Mesenteric fat pad (tissue), 1 donor: ENCODE results near the gene DCAF11. TPM values are rescaled to one million over a fixed set of nuclear protein-coding genes. Genes with fewer than 3 reads are reported as not detected.
A peak's percentile ranks its signal among the peaks of the same experiment; 100 is the strongest.

Experiments used
- DNase-seq: peaks from one replicate; pipeline ENCODE4 v3.0.0-alpha.2; 2020; ENCODE audit warnings: low spot score
- total RNA-seq: library from RNA; stranded (reverse); fragmentation: NEBNext Ultra II Directional; extraction: Animal tissue kit (Norgen Biotek cat#: 25700); gene quantifications from one replicate; pipeline ENCODE4 v1.2.1, GENCODE V29; 2021
- donor health status: DM: yes; HTN: yes; CAD: no.

Gene DCAF11
- total RNA-seq, 1 donor from 2014 or later = 31.7 TPM

DNA sequence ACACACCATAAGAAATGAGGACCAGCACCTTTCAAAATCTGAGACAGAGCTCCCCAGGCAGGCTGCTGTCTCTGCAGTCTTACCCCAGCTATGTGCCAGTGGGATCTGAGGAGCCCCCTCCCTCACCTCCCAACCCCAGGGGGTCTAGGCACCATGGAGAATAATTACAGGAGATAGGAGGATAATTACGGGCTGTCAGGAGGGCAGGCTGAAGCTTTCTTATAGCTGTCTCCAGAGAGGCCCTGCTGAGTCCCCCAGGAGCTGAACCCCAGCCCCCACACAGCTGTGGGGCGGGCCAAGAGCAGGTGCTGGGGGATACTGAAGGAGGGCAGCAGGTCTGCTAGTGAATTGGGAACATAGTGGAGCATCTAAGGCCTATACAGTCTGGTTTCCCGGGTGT is 36.4 kb upstream of the DCAF11 start:
- no peak for DNase-seq

DNA sequence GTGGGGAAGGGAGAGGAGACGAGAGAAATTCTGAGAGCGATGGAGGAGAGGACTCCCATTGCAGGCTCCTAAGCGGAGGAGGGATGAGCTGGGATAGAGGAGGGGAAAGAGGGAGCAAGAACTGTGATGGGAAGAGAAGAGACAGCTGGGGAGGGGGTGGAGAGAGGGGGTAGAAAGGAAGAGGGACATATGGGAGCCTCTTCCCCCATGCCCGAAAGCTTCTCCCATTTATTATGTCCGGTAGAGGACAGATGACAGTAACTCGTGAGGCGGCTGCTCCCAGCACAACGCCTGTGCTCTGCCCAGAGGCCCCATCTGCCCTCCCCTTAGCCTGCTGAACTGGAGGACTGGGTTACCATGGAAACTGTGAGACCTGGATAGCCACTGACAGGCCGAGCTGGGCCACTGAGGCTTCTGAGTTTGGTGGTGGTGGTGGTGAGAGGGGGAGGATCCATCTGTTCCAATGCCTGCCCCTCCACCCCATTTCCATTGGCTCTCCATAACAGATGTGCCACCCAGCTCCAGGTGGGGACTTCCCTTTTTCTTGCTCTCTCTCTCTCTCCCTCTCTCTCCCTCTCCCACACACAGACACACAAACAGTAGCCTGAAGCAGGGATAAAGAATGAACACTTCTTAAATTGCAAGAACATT is 35.0 kb upstream of the DCAF11 start:
- no peak for DNase-seq

DNA sequence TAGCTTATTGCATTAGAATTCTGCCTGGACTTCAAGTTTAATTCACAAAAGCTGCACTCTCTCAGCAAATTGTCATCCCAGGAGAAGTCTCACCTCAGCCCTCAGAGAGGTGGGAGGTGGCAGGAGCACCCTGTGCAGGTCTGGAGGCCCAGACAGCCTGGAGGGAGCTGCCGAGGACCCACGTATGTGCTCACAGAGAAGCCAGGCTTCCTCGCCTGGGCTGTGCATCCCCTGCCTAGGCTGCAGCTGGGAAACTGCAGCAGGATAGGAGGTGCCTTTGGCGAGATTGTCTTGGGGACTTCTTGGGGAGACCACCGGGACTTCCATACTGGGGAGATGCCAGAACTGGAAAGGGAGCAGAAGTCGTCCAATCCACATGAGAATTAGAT is 34.4 kb upstream of the DCAF11 start:
- DNase-seq = no peak

DNA sequence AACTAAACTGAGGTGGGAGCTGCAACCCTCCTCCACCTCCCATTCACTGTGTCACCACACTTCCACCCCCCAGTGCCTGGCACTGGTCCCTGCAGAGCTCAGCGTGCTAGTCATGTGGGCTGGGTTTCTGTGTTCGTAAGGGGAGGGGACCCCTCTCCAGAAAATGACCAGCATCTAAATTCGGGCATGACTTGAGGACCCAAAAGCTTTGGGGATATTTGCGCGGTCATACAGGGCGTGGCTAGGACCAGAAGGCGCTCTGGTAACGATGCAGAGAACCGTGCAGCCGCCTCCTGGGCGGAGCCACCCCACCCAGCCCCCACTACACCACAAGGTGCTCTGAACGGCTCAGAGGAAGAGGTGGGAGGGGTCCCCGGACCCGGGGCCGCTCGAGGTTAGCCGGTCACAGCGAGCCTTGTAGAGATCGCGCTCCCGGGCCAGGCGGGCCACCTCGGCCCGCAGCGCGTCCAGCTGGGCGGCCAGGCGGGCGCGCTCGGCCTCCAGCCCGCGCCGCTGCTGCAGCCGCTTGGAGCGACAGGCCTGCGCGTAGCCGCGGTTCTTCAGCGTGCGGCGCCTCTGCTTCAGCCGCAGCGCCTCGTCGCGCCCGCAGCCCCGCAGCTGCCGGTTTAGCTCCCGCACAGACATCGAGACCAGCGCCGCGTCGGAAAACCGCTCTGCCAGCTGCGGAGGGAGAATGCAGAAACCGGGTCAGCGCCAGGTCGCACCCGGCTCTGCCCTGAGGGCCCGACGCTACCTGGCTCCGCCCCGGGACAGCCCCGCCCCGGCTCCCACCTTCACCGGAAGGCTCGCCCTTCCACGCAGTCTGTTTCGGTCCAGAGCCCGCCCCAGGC is 33.5 kb upstream of the DCAF11 start:
- DNase-seq = no peak

DNA sequence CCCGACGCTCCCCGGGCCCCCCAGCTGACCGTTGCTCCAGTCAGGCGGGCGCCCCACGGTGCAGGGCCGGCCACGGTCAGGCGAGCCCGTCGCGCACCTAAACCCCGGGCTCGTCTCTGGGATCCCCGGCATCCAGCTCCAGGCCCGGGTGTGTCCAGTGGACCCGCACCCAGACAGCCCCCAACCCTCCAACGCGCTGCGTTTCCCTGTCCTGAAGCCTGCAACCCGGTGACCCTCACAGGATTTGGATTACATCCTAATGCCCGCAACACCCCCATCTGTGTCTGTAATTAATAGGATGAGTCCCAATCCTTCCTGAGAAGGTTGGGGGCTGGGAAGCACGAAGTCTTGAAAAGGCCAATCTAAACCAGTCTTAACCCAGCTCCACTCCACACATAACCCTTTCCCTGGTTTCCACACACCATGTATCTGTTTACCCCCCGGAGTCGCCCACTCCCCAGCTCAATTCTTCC is 32.8 kb upstream of the DCAF11 start:
- no peak for DNase-seq

DNA sequence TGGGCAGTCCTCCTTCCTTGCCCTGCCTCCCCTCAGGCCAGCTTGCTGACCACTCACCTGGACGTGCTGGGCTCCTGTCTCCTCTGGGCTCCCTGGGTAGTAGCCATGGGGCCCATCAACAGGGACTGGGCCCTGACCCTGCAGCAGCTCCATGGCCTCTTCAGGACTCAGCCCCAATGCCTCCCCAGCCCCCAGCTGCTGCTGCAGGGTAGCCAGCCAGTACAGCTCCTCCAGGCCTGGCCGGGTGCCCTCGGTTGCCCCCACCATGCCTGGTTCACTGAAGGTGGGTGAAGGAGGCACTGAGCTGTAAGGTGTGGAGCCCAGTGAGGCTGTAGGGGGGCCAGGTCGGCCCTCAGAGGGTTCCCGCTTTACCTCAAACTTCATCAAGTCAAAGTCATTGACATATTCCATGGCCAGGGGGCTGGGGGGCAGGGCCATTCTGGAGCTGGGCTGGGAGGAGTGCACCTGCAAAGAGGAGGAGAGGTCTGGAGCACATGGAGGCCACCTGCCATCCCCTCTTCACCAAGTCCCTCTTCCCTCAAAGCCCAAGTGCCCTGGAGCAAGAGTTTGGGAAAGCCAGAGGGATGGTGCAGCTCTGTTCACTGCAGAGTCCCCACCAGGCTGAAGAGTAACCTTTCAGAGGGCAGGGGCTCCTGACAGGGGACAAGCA is 32.0 kb upstream of the DCAF11 start:
- no peak for DNase-seq

DNA sequence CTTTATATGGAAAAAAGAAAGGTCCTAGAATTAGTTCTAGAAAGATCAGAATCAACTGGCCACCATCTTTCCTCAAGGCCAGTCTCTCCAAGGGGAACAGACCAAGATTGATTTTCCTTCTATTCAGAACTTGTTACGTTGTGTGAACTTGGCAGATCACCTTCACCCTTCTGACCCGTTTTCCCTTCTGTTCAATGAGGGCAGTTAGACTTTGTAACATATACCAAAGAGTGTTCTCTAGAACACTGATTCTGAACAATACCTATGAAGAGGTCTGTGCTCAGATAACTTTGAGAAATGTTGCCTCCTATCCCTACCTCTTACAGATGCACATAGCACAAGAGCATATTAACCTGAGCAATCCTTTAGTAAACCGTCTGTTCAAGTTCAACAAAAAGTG is 31.1 kb upstream of the DCAF11 start:
- no peak for DNase-seq

DNA sequence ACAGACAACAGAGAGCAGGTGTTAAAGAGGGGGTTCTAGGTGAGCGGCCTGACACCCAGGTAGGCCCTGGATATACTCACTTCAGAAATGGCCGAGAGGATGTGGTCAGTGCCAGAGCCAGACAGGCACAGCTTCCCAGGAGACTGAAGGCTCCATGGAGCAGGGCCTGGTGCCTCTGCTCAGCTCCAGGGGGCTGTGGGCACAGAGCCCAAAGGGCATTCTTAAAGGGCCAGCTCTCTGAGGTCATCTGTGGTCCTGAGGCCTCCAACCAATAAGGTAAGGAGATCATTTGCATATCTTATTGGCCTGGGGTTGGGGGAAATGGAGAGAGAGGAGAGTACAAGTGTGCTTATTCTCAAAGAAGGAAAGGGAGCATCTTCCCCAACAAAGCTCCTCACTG is 30.1 kb upstream of the DCAF11 start:
- no peak for DNase-seq

DNA sequence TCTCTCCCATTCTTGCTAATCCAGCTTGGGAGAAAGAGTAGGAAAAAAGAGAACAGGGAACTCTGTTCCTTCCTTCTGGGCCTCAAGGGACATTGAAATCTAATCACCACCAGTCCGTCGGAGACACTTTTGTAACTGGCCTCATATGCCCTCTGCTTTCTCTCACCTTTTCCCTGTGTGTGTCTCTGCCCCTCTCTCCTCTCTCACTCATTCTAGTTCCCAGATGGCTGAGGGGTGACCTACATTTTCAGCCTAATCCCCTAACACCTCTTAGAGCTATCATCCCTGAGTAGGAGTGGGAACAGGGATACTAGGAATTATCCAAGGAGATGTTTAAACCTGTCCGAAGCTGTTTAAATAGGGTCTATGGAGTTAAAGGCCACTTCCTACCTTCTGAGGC is 29.4 kb upstream of the DCAF11 start:
- DNase-seq = no peak

DNA sequence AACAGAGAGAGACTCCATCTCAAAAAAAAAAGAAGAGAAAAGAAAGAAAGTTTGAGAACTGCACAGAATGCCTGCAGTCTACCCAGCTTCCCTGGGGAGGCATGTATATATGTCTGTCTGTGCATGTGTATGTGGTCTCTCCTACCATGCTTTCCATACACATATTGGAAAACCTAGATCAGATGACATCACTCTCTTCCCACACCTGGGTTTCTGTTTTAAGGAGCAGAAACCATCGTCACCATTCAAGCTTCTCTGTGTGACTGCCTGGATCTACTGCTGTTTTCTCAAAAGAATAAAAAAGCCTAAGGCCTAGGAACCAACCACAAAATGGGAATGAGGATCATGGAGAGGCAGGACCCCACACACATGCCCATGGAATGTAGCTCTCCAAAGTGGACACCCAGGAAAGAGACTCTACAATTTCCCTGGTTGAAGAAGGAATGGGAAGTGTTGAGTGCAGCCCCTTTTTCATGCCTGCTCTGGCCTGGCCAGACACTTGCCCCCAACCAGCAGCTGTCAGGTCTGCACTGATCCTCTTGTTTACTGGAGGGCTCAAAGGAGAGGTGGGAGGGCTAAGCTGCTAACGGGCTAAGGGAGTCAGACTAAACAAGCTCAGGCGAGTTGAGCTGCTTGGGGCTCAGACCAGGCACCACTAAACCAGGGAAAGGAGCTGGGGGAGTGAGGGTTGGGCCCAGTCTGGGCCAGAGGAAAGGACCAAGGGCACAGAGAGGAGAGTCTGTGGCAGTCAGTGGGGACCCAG is 28.2 kb upstream of the DCAF11 start:
- peak; percentile 60 for DNase-seq

DNA sequence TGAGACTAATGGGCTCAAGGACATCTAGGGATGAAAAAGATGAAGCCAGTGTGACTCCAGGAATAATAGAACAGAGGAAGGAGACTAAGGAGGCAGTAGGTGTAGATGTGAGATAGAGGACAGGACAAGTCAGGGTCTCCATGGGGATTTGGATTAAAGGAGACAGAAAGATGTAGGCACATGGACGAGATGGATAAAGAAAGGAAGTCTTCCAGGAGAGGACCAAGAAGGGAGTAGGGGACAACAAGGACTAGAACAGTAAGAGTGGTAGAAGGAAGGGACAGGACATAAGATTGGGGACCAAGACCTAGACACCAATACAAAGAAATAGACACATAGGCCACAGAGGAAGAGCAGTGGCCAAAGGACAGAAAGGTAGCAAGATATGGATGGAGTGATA is 27.6 kb upstream of the DCAF11 start:
- DNase-seq = no peak

DNA sequence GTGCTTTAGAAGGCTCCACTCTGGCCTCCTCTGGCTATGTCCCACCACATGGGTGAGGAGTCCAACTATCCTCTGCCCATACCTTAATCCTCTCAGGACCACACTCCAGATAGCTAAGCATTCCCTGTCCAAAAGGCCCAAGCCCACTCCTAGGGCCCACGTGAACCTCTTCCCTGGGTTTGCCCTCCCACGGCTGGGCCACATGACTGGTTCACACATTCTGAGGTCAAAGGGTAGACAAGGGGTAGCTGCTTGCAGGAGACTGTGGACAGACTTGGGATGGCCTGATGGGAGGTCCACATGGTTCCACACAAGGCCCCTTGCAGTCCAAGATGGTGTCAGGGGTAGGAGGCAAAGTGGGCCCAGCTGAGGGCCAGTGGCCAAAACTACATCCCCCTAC is 26.5 kb upstream of the DCAF11 start:
- DNase-seq = peak; percentile 76

DNA sequence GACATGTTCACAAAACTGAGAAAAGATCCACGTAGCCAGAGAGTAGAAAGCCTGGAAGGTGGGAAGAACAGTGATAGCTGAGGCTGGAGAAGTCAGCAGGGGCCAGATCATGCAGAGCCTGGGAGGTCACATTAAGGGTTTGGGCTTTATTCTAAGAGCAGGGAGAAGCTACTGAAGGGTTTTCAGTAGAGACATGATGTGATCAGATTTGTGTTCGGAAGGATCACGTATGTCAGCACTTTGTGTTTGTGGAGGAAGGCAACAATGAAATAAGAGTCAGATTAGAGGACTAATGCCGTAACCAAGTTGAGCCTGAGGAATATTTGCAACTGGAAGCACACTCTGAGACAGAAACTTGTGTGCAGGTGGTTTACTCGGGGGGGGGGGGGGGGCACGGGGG is 24.7 kb upstream of the DCAF11 start:
- DNase-seq = no peak

DNA sequence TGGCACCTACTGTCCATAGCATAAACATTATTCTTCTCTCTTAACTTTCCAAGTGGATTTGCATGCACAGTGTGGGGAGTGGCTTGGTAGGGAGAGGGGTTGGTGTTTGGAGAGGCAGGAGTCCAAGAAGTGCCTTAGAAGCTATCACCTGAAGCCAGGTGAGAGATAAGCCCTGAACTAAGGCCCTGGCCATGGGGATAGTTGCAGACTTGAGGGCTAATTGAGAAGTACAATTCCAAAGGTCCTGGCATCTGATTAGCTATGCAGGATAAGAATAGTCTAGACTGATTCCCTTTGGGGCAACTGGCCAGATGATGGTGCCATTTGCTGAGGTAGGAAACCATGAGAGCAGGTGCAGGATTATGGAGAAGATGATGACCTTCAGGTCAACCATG is 22.5 kb upstream of the DCAF11 start:
- DNase-seq = peak; percentile 28

DNA sequence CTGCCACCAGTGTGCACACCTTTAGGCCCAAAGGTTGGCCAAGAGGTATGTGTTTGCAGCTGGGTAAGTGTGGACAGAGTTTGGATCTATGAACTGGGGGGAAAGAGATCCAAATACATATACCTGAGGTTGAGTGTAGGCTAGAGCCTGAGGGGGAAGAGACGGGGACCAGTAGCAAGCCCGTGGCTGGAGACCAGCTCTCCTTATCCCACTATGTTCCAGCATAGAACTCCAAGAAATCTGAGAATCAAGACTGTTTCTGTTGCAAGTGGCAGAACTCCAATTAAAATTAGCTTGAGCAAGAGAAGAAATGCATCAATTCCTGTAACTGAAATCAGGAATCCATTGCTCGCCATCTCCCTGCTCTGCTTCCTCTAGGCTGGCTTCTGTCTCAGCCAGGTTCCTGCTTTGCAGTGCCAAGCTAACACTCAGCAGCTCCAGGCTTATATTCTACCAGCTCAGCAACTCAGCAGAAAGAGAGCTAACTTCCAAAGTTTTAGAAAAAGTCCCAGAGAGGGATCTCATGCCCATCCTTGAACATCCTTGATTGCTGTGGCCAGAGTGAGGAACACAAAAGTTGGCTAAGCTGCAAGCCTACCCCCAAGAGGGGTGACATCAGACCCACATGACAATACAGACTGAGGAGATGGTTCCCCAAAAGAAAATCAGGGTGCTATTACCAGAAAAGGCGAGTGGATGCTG is 21.9 kb upstream of the DCAF11 start:
- peak; percentile 62 for DNase-seq

DNA sequence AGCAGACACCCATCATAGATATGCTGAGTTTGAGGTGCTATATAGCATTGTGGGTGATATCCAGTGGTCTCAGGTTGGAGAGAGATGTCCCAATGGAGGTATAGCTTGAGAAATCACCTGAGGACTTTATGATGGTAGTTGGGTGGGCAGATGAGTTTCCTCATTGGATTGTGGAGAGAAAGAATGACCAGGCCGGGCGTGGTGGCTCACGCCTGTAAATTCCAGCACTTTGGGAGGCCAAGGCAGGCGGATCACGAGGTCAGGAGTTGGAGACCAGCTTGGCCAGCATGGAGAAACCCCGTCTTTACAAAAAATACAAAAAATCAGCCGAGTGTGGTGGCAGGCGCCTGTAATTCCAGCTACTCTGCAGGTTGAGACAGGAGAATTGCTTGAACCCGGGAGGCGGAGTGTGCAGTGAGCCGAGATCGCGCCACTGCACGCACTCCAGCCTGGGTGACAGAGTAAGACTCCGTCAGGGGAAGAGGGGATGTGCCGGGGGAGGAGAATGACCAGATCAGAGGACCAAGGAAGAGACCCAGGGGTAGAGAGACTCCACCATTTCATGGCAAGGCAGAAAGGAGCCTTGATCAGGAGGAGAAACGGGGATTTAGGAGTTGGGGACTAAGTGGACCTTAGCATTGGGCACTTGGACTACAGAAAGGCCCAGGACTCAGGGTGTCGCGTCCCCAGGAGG is 21.2 kb upstream of the DCAF11 start:
- DNase-seq = no peak

DNA sequence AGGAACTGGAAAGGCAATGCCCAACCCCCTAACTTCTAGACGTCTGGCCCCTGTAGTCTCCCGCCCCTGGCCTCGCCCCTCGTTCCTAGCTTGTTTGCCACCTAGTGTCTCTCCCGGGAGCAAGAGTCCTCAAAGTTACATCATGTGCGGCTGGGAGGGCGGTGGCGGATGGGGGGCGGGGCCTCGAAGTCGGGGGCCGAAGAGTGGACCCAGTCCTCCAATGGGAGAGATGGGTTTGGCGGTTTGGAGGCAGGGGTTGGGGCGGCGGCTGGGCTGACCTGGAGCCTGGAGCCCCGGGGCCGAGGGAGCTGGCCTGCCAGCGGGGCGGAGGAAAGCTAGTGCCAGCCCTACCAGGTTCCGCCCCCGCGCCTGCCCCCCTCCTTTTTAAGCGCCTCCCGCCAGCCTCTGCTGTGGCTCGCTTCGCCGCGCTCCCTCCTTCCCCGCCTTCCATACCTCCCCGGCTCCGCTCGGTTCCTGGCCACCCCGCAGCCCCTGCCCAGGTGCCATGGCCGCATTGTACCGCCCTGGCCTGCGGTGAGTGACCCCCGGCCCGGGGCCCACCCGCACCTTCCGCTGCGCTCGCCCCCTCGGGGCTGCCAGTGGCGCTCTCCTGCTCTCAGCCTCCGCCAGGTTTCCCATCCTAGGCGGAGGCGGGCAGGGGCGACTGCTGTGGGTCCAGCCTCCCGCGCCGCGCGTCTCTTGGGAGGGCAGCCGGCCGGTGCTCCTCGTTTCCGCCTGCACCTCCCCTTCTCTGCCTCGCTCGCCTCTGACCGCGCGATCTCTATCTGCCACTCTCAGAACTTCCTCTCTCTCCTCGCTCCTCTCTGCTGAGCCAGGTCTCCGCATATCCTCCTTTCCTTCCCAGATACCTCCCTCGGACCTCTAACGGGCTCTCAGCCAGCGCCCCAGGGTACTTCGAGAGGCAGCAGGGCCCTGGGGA is 20.4 kb upstream of the DCAF11 start, which contains the start of gene PCK2:
PCK2 (plus strand) TSS at position 411 of the 940 bp plus-strand sequence; CDS start at position 506, 95 bp downstream.
- DNase-seq = peak; percentile 97

DNA sequence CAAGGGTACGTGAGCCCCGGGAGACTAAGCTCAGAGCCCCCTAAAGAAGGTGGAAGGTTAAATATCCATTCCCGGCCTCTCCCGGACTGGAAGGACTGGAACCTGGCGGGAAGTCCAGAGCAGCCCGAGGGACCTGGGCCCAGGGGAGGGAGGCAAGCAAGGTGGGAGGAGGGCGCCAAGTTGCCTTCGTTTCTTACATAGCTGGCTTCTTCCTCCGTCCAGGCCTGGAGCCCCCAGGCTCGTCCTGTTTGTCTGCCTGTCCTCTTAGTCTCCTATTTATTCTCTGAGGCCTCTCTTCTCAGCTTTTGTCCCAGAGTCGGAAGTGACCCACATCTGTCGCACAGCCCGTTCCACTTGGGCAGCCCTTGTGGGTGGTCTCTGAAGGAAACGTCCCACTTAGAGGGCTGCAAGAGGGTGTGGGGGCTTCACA is 19.7 kb upstream of the DCAF11 start:
- peak; percentile 68 for DNase-seq
